NCI-H128 (cell line): ENCODE measurements around the gene SAP25.
"Not testable (repeated sequence)": the region's sequence is repeated elsewhere in the genome, so short reads cannot be mapped to it uniquely, and the experiment has no call there.

Experiments
- DNase-seq: peaks from one replicate; lab custom pipeline; 2025; ENCODE audit not compliant: unreplicated experiment; lab: John Stamatoyannopoulos, UW

The SAP25 gene

DNA sequence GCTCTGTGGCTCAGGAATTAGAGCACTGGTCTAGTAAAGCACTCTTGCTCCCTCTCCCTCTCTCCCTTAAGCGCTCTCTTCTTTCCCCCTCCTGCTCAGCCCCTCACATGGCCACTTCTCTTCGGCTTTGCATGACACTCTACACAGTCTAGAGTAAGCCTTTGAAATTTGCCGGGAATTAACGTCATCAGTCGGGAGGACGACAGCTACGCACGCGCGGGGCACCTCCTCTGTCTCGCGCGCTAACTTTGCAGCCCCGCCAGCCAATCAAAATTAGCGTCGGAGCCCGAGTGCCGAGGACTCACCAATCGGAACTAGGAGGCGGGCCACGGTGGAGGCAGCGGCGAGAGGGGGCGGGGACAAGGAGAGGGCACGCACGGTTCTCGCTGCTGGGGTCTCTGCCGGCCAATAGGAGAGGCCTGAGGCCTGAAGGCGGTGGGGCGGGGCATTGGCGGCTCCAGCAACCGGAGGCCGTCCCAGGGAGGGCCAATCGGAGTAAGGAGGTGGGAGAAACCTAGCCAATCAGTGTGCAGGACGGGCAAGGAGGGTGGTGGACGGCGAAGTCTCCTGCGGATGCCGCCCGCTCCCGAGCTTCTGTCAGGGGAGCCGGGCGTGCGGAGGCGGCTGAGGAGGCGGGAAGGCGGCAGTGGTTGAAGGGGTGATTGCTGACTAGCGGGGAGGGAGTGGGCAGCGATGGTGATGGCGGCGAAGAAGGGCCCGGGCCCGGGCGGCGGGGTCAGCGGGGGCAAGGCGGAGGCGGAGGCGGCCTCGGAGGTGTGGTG is 34.9 kb downstream of the SAP25 start, which contains the start of gene AGFG2:
AGFG2 (plus strand) TSS at position 550 of the 782 bp plus-strand sequence; CDS start at position 694, 144 bp downstream.
- peak; percentile 98 for DNase-seq

DNA sequence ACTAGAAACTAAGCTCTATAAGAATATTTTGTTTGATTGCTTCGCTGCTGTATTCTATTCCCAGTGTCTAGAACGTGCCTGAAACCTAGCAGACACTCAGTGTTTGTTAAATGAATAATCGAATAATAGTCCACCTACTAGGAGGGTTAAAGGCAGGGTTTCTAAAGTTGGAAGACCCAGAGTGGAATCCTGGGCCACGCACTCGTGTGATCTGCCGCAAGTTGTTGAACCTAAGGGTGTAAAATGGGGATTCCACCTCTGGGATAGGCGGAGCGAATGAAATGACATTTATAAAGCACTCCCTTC is 35.4 kb downstream of the SAP25 start:
- DNase-seq = no peak

DNA sequence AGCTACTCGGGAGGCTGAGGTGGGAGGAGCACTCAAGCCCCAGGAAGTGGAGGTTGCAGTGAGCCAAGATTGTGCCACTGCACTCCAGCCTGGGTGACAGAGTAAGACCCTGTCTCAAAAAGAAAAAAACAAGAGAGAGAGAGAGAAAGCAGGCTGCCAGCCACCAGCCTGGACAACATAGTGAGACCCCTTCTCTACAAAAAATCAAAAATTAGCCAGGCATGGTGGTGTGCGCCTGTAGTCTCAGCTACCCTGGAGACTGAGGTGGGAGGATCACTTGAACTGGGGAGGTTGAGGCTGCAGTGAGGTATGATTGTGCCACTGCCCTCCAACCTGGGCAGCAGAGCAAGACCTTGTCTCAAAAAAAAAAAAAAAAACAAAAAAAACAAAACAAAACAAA is 37.0 kb downstream of the SAP25 start:
- DNase-seq = not testable (repeated sequence)

DNA sequence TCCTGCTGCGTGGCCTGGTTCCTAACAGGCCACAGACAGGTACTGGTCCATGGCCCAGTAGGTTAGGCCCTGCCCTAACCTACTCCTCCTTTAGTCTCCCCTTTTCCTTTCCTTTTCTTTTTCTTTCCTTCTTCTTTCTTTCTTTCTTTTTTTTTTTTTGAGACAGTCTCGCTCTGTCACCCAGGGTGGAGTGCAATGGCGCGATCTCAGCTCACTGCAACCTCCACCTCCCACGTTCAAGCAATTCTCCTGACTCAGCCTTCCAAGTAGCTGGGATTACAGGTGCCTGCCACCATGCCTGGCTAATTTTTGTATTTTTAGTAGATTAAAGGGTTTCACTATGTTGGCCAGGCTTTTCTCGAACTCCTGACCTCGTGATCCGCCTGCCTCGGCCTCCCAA is 37.7 kb downstream of the SAP25 start:
- not testable (repeated sequence) for DNase-seq

DNA sequence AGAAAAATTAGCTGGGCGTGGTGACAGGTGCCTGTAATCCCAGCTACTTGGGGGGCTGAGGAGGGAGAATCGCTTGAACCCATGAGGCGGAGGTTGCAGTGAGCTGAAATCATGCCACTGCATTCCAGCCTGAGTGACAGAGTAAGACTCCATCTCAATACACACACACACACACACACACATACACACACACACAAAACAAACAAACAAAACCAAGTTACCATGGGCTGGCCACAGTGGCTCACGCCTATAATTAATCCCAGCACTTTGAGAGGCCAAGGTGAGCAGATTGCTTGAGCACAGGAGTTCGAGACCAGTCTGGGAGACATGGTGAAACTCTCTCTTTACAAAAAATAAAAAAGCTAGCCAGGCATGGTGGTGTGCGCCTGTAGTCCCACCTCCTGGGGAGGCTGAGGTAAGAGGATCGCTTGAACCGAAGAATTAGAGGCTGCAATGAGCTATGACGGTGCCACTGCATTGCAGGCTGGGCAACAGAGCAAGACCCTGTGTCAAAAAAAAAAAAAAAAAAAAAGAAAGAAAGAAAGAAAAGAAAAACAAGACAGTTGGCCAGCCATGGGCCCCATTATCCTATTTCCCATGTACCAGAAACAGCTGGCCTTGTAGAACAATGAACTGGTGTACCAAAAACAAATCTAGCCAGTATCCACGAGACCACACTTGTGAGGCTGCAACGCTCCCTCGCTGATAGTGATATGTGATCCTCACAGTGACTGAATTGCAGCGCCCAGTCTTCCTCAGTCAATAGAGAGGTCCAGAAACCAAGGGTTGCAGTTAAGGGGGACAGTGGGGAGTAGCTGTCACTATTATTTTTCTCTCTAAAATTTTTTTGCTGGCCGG is 41.3 kb downstream of the SAP25 start:
- DNase-seq = no peak

DNA sequence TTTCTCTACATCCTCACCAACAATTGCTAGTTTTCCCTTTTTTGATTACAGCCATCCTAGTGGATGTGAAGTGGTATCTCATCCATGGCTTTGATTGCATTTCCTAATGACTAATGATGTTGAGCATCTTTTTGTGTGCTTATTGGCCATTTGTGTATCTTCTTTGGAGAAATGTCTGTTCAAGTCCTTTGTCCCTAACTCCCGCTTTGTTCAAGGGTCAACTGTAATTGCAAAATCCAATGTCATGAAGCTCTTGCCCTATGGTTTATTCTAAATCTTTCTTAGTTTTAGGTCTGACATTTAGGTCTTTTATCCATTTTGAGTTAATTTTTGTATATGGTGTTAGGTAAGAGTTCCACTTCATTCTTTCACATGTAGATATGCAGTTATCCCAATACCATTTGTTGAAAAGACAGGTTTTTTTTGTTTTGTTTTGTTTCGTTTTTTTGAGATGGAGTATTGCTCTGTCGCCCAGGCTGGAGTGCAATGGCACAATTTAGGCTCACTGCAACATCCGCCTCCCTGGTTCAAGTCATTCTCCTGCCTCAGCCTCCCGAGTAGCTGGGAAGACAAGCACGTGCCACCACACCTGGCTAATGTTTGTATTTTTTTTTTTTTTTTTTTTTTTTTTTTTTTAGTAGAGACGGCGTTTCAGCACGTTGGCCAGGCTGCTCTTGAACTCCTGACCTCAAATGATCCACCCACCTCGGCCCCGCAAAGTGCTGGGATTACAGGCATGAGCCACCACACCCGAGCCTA is 45.4 kb downstream of the SAP25 start:
- DNase-seq = not testable (repeated sequence)

DNA sequence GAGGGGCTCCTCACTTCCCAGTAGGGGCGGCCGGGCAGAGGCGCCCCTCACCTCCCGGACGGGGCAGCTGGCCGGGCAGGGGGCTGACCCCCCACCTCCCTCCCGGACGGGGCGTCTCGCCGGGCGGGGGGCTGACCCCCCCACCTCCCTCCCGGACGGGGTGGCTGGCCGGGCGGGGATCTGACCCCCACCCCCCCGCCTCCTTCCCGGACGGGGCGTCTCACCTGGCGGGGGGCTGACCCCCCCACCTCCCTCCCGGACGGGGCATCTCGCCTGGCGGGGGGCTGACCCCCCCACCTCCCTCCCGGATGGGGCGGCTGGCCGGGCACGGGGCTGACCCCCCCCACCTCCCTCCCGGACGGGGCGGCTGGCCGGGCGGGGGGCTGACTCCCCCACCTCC is 50.5 kb downstream of the SAP25 start:
- not testable (repeated sequence) for DNase-seq
